ENCODE results near the gene TBC1D13.
A peak's percentile ranks its signal among the peaks of the same experiment; 100 is the strongest.

The TBC1D13 gene

DNA sequence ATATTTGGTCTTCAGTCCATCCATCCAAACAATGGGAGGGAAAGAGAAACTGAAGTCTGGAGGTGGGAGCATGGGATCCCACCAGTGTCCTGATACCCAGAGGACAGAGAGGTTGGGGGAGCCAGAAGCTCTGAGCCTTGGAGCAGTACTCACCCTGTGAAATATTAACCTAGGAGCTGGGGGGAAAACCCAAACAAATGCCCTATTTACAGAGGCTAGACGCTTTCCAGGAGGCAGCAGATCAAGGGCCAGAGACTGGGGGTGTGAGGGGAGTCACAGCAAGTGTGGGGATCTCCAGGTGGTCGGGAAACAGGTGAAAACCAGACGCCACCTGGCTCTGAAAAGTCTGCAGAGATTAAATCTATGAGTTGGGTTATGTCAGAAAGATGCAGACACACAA, 21.6 kb upstream of the TBC1D13 start:
- H3F3A ChIP-seq (ENCODE audit: insufficient read depth, low read length): no peaks in the 10 kb centered on the region
- H3K4me1 ChIP-seq (ENCODE audit: insufficient read depth, low read length, severe bottlenecking): peaks cover 4% of the 10 kb centered on the region
- no peak overlapping the region for H3K27ac ChIP-seq (ENCODE audit: low read depth, low read length, poor library complexity, severe bottlenecking)
- H3K4me2 ChIP-seq (ENCODE audit: low read length): no peak overlapping the region
- H3K79me2 ChIP-seq (ENCODE audit: insufficient read depth, low read length): no peaks in the 10 kb centered on the region
- no peak overlapping the region for H3K9ac ChIP-seq (ENCODE audit: low read length)
- no peaks in the 10 kb centered on the region for H3K9me2 ChIP-seq (ENCODE audit: low read depth, low read length)
- H3K27me3 ChIP-seq (ENCODE audit: insufficient read depth, low read length): no peaks in the 10 kb centered on the region
- H2AFZ ChIP-seq (ENCODE audit: low read length): no peak overlapping the region
- H3K4me3 ChIP-seq (ENCODE audit: low read depth, low read length, poor library complexity, severe bottlenecking): no peak overlapping the region
- no peaks in the 10 kb centered on the region for H3K36me3 ChIP-seq (ENCODE audit: insufficient read depth, low read length)
- TF ChIP-seq EZH2 (IDR thresholded peaks at IDR 0.05; ENCODE audit: borderline replicate concordance, low read length): no peak
- TF ChIP-seq, protein P1, sequence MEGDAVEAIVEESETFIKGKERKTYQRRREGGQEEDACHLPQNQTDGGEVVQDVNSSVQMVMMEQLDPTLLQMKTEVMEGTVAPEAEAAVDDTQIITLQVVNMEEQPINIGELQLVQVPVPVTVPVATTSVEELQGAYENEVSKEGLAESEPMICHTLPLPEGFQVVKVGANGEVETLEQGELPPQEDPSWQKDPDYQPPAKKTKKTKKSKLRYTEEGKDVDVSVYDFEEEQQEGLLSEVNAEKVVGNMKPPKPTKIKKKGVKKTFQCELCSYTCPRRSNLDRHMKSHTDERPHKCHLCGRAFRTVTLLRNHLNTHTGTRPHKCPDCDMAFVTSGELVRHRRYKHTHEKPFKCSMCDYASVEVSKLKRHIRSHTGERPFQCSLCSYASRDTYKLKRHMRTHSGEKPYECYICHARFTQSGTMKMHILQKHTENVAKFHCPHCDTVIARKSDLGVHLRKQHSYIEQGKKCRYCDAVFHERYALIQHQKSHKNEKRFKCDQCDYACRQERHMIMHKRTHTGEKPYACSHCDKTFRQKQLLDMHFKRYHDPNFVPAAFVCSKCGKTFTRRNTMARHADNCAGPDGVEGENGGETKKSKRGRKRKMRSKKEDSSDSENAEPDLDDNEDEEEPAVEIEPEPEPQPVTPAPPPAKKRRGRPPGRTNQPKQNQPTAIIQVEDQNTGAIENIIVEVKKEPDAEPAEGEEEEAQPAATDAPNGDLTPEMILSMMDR (IDR thresholded peaks at IDR 0.05; ENCODE audit: low read length): no peak
- H4K20me1 ChIP-seq (ENCODE audit: insufficient read depth, low read length): no peaks in the 10 kb centered on the region
- no peaks in the 10 kb centered on the region for H3K9me3 ChIP-seq (ENCODE audit: low read length)

DNA sequence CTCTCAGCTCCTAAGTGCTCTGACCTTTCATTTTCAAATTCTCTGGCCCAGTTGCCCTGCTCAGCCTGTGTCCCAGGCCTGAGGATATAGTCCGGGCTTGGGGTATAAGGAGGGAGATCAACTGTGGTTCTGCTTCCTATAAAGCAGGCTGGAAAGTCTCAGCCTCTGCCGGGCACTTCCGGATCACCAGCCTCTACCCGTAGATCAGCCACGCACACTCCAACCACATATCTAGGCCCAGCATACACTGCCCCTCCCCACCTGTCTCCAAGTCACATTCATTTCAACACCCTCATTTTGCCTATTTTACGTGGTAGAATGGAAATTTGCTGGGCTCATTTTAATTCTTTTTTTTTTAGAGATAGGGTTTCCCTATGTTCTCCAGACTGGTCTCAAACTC, 18.4 kb upstream of the TBC1D13 start:
- Histone ChIP-seq H3K9me3 (ENCODE audit: low read length) (no peaks in the 10 kb centered on the region), H3K4me2 (ENCODE audit: low read length) (no peak overlapping the region), H3F3A (ENCODE audit: insufficient read depth, low read length) (no peaks in the 10 kb centered on the region), H3K4me1 (ENCODE audit: insufficient read depth, low read length, severe bottlenecking) (peaks cover 21% of the 10 kb centered on the region), H3K27me3 (ENCODE audit: insufficient read depth, low read length) (no peaks in the 10 kb centered on the region), H3K9me2 (ENCODE audit: low read depth, low read length) (no peaks in the 10 kb centered on the region), H3K79me2 (ENCODE audit: insufficient read depth, low read length) (no peaks in the 10 kb centered on the region), H3K27ac (ENCODE audit: low read depth, low read length, poor library complexity, severe bottlenecking) (no peak overlapping the region), H4K20me1 (ENCODE audit: insufficient read depth, low read length) (no peaks in the 10 kb centered on the region), H3K36me3 (ENCODE audit: insufficient read depth, low read length) (no peaks in the 10 kb centered on the region), H2AFZ (ENCODE audit: low read length) (no peak overlapping the region), H3K9ac (ENCODE audit: low read length) (no peak overlapping the region), H3K4me3 (ENCODE audit: low read depth, low read length, poor library complexity, severe bottlenecking) (no peak overlapping the region)
- TF ChIP-seq, protein P1 (IDR thresholded peaks at IDR 0.05; ENCODE audit: low read length): no peak

DNA sequence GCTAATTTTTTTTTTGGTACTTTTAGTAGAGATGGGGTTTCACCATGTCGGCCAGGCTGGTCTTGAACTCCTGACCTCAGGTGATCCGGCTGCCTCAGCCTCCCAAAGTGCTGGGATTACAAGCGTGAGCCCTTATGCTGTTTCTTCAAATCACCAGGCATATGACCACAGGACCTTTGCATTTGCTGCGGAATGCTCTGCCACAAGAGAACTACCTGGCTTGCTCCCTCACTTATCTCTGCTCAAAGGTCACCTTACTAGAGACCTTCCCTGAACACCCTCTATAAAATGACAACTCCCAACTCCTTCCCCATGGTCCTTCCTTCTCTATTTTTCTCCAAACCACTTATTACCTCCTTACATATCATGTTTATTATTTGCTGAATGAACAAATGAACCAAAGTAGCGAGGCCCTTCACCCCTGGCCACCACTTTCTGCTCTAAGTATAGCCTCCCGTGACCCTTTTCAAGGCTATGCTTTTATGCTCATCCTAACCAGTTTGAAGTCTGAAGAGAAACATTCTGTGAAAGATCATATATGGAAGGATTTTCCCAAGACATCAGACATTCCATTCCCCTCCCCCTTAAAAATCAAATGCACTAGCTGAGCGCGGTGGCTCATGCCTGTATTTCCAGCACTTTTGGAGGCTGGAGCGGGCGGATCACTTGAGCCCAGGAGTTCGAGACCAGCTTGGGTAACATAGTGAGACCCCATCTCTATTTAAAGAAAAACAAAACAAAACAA, 16.6 kb upstream of the TBC1D13 start:
- no peaks in the 10 kb centered on the region for H3F3A ChIP-seq (ENCODE audit: insufficient read depth, low read length)
- H3K4me1 ChIP-seq (ENCODE audit: insufficient read depth, low read length, severe bottlenecking): peaks cover 21% of the 10 kb centered on the region
- no peaks in the 10 kb centered on the region for H4K20me1 ChIP-seq (ENCODE audit: insufficient read depth, low read length)
- no peak overlapping the region for H3K27ac ChIP-seq (ENCODE audit: low read depth, low read length, poor library complexity, severe bottlenecking)
- peak overlapping the region; percentile 90 for H3K4me3 ChIP-seq (ENCODE audit: low read depth, low read length, poor library complexity, severe bottlenecking)
- no peak for TF ChIP-seq EZH2 (IDR thresholded peaks at IDR 0.05; ENCODE audit: borderline replicate concordance, low read length)
- TF ChIP-seq, protein P1 (IDR thresholded peaks at IDR 0.05; ENCODE audit: low read length): no peak
- H3K4me2 ChIP-seq (ENCODE audit: low read length): peak overlapping the region; percentile 99
- peak overlapping the region; percentile 87 for H3K9ac ChIP-seq (ENCODE audit: low read length)
- no peak overlapping the region for H2AFZ ChIP-seq (ENCODE audit: low read length)
- no peaks in the 10 kb centered on the region for H3K27me3 ChIP-seq (ENCODE audit: insufficient read depth, low read length)
- H3K9me2 ChIP-seq (ENCODE audit: low read depth, low read length): no peaks in the 10 kb centered on the region
- no peaks in the 10 kb centered on the region for H3K36me3 ChIP-seq (ENCODE audit: insufficient read depth, low read length)
- H3K79me2 ChIP-seq (ENCODE audit: insufficient read depth, low read length): no peaks in the 10 kb centered on the region
- no peaks in the 10 kb centered on the region for H3K9me3 ChIP-seq (ENCODE audit: low read length)

All from OCI-LY1 (cell line).